GM12875 (cell line): ENCODE measurements around the gene DUSP7.

Source experiments
- H3K4me3 ChIP-seq: one replicate; pipeline ENCODE4 v1.5.1; 2011; ENCODE audit warnings: low read depth, low read length, control low read depth
- CTCF ChIP-seq: IDR thresholded peaks from 2 replicates; pipeline ENCODE4 v1.5.1; 2011; ENCODE audit warnings: low read depth, mild to moderate bottlenecking, control low read depth, inconsistent platforms, low read length, moderate library complexity, borderline replicate concordance; ENCODE audit not compliant: insufficient read depth

The DUSP7 gene

GRCh38 chr3:52079958-52080357, 23.6 kb upstream of the DUSP7 start:
- no peak for TF ChIP-seq CTCF

GRCh38 chr3:52078781-52079560, 22.6 kb upstream of the DUSP7 start:
- H3K4me3 ChIP-seq: no peak overlapping the region
- no peak for TF ChIP-seq CTCF

More at GRCh38 chr3:52079958-52080357, 23.6 kb upstream of the DUSP7 start:
- no peak overlapping the region for H3K4me3 ChIP-seq

- H3K4me3 ChIP-seq: no peak overlapping the region
- TF ChIP-seq CTCF: no peak
Measured at GRCh38 chr3:52077925-52078324, 21.6 kb upstream of the DUSP7 start.

GRCh38 chr3:52076896-52077780, 20.8 kb upstream of the DUSP7 start:
- no peak for TF ChIP-seq CTCF
- no peak overlapping the region for H3K4me3 ChIP-seq

GRCh38 chr3:52073490-52073889, 17.1 kb upstream of the DUSP7 start:
- H3K4me3 ChIP-seq: no peak overlapping the region
- TF ChIP-seq CTCF: no peak

- H3K4me3 ChIP-seq: no peak overlapping the region
- no peak for TF ChIP-seq CTCF
Measured at GRCh38 chr3:52072471-52072870, 16.1 kb upstream of the DUSP7 start.

- no peak for TF ChIP-seq CTCF
- no peak overlapping the region for H3K4me3 ChIP-seq
Measured at GRCh38 chr3:52072020-52072419, 15.6 kb upstream of the DUSP7 start.
